GM12865 (cell line): ENCODE results near the gene CTNNA3.

Source experiments
- DNase-seq: peaks from one replicate; pipeline ENCODE4 v3.0.0; 2010; ENCODE audit warnings: low read depth
- H3K4me3 ChIP-seq: 2 replicates; pipeline ENCODE4 v1.5.1; 2011; ENCODE audit warnings: mild to moderate bottlenecking, low read depth, low read length, control low read depth
- TF ChIP-seq, protein P1 (sequence below): IDR thresholded peaks from 2 replicates; pipeline ENCODE4 v1.5.1; 2011; ENCODE audit warnings: low read length, control low read depth, low read depth, inconsistent platforms; ENCODE audit not compliant: insufficient read depth; ENCODE audit errors: missing control alignments

The CTNNA3 gene

DNA sequence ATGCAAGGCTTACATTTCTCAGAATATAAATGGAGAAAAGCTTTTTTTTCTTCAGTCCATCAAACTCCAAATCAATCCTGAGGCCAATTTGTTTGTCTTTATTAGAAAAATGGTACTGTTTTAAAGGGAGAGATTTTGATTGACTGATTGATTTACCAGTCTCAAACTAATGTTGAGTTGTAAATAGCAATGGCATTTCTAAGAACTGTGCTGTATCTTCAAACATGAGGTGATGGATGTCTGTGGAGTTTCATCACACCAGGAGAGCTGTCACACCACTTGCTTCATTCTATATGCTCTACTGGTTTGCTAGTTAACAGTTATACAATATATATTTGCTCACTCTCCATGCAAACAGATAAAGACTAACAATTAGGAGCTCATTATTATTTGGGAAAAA is 809.1 kb downstream of the CTNNA3 start:
- no peak overlapping the region for H3K4me3 ChIP-seq
- no peak for DNase-seq
- TF ChIP-seq, protein P1, sequence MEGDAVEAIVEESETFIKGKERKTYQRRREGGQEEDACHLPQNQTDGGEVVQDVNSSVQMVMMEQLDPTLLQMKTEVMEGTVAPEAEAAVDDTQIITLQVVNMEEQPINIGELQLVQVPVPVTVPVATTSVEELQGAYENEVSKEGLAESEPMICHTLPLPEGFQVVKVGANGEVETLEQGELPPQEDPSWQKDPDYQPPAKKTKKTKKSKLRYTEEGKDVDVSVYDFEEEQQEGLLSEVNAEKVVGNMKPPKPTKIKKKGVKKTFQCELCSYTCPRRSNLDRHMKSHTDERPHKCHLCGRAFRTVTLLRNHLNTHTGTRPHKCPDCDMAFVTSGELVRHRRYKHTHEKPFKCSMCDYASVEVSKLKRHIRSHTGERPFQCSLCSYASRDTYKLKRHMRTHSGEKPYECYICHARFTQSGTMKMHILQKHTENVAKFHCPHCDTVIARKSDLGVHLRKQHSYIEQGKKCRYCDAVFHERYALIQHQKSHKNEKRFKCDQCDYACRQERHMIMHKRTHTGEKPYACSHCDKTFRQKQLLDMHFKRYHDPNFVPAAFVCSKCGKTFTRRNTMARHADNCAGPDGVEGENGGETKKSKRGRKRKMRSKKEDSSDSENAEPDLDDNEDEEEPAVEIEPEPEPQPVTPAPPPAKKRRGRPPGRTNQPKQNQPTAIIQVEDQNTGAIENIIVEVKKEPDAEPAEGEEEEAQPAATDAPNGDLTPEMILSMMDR = no peak

DNA sequence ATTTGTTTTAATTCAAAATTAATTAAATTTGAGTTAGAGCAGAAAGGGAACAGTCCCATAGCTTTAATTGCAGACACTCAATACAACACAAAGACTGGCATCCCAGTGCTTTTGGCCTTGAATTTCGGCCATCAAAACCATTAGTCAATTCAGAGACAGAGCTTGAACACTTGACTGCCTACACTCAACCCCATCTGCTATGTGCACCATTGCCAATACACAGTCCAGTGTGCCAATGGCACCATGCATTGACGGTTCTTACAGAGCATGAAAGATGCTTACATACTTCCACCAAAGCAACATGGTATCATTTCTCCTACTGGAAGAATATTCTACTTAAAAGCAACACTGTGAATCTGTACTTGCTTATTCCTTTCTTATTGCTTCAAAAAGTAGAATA is 813.7 kb downstream of the CTNNA3 start:
- TF ChIP-seq, protein P1 = no peak
- no peak overlapping the region for H3K4me3 ChIP-seq
- DNase-seq = no peak

DNA sequence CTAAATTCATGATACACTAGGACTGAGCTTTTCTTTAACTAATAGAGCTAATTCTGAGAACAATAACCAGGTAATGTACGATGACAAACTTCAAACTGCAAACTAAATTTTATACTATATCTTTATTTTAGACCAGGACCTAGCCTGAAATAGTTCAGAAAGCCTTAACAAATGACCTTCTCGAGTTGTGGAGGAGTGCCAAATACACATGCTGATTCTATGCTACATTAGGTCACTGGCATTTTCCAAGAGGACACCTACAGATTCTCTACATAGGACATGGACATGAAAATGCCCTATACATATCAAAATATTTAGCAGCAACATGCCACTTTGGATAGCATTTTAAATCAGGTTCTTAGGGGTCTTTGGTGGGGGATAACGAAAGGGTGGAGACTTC is 814.2 kb downstream of the CTNNA3 start:
- DNase-seq = no peak
- TF ChIP-seq, protein P1 = no peak
- H3K4me3 ChIP-seq = no peak overlapping the region

DNA sequence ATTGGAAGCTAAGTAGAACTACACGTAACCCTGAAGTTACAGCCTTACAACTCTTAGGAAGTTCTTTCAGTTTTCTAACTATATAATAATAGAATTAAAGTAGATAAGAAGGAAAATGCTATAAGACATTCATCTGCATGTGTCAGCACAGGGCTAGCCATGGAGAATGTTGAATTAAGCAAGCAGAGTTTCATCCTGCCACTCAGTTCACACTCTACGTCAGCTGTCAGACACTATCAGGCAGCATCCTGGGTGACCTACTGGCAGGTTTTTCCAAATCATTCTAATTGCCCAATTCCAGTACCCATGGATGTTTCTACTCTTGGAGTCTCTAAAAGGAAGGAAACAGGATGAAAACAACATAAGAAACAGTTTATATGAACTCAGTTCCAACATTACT is 815.2 kb downstream of the CTNNA3 start:
- TF ChIP-seq, protein P1 = no peak
- DNase-seq = no peak
- no peak overlapping the region for H3K4me3 ChIP-seq

DNA sequence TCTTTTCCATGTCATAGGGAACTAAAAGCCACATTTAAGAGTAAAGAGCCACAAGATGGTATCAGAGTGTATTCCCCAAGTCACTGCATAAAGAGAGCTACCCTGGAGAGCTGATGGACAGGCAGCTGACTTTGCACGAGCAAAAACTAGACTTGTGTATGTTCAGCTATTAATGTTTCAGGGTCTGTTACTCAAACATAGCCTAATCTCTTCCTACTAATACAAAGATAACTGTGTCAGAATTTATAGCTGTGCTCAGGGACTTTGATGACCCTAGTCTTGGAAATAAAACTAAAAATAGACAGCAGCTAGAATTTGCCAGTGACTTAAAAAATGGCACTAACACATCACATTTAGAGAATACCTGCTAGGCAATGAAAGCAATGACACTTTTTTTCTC is 815.7 kb downstream of the CTNNA3 start:
- no peak overlapping the region for H3K4me3 ChIP-seq
- TF ChIP-seq, protein P1 = no peak
- DNase-seq = no peak

DNA sequence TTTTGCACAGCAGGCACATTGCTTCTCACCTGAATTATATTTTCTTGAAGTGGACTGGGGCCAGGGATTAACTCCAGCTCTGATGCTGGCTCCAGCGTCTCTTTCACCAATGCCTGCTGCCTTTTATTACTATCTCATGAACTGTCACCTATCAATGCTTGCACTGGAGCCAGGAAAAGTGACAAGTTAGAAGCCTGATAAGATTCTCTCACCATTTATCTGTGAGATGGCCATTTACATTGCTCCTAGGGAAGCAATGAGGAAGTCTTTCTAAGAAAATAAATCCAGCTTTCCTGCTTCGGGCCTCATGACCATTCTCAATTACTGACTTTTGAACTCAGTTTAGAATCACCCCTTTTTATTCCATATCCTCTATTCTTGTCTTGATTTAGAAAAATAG is 818.6 kb downstream of the CTNNA3 start:
- TF ChIP-seq, protein P1 = no peak
- H3K4me3 ChIP-seq = no peak overlapping the region
- DNase-seq = no peak

DNA sequence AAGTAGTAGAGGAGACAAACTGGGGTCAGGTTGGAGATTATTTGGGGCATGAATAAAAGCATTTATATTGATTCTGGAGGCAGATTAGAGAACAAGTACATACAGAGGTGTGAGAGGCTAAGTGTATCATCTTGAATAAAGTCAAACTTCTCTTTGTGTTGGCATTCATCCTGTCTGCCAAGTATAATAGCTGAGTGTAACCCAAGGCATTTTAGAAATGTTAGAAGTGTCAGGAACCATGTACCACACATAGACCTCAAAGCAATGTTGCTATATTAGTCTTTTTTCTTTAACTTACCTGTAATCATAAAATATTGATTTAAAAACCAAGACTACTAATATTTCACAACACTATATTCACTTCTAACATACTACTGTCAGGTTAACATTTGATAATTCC is 826.4 kb downstream of the CTNNA3 start:
- H3K4me3 ChIP-seq = no peak overlapping the region
- TF ChIP-seq, protein P1 = no peak
- DNase-seq = no peak
